Measurements from ENCODE around the gene MEF2C.

Gene MEF2C

DNA sequence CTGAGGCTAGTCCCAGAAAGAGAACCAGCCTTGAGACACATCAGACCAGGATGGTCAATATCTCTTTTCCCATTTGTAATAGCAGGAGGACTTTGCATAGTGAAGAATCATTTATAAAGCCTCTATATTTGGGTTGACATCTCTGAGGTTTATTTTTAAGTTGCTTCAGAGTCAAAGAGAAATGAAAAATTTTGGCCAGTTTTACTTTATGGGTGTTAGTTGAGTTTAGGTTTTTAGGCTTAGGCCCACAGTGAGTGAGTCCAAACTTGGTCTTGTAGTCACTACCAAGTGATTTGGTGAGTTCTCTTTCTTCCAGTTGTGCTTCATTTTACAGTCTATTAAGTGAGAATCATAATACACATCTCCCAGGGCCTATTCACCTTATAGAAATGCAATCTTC lies 5.3 kb upstream of the MEF2C start:
- no peak for DNase-seq

- no peak for DNase-seq
Observed at GRCh38 chr5:88887342-88887741, 4.4 kb upstream of the MEF2C start.

DNA sequence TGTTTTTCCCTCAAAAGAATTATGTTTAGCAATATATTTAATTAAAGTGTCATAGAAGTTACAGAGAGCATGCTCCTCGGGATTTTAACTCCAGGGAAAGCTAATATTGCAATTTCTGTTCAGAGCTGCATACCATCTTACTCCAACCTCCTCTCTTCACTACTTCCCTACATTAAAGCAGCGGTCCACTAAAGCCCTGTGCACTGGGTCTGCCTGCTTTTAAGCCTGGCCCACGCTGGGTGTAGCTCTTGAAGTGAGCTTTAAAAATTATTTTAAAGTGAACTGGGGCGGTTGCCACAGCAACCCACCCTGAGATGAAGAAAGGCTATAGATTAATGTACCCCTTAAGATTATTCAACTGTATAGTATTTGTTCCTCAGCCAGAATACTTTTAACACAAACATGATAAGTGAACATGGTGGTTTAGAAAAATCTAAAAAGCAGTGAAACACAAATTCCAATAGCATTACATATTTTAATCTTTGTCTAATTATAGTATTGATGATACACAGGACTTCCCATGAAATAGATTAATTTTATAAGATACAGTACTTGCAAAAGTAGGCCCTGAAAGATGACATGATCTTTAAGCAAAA lies 3.9 kb upstream of the MEF2C start:
- DNase-seq = no peak

GRCh38 chr5:88886252-88886651 lies 3.3 kb upstream of the MEF2C start:
- DNase-seq = no peak

- no peak for DNase-seq
Observed at GRCh38 chr5:88885002-88885401, 2.0 kb upstream of the MEF2C start.

GRCh38 chr5:88884608-88884877 lies 1.6 kb upstream of the MEF2C start:
- DNase-seq = peak in 1 of 2 experiments; percentile 9

- peak; percentile 40 for DNase-seq
Observed at GRCh38 chr5:88883836-88884607, 1.0 kb upstream of the MEF2C start.

GRCh38 chr5:88882276-88883038 lies 527 bp downstream of the MEF2C start:
- DNase-seq = peak in 1 of 2 experiments; percentile 18

DNA sequence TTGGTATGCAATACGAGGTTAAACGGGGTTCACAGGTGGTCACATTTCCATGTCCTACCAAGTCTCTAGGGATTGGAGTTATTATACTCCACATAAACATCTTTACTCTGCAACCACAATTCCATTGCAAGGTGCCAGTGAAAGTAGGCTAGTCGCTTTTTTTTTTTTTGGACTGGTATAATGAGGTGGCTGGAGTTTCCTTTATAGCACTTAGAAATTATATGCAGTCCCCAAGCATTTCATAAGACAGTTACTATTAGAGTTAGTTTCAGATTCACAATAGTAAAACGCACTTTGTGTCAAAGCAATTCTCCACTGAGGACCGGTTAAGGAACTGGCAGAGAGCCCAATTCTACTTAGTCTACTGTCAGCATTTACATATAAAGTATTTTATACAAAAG lies 1.4 kb downstream of the MEF2C start:
- DNase-seq = no peak

DNA sequence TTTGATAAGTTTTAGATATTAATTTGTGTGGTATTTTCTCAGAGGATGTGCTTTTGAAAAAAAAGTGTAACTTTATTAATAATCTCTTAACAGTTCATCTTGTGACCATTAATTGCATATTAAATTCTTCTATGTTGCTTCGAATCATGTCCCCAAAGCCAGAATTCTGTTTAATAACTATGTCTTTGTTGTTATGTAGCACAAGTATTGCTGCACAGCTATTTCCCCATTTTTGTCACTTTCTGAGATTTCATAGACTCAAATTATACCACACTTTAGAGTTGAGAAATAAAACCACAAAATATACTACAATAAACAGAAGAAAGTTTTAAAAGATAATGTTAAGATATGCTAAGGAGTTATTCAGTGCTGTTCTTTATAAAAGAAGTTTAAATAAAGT lies 2.8 kb downstream of the MEF2C start:
- peak; percentile 48 to 68 for DNase-seq

- no peak for DNase-seq
Observed at GRCh38 chr5:88879724-88880123, 3.3 kb downstream of the MEF2C start.

GRCh38 chr5:88878976-88879375 lies 4.0 kb downstream of the MEF2C start:
- peak; percentile 22 to 30 for DNase-seq

GRCh38 chr5:88877826-88878225 lies 5.2 kb downstream of the MEF2C start:
- no peak for DNase-seq

GRCh38 chr5:88876714-88877113 lies 6.3 kb downstream of the MEF2C start:
- DNase-seq = no peak

DNA sequence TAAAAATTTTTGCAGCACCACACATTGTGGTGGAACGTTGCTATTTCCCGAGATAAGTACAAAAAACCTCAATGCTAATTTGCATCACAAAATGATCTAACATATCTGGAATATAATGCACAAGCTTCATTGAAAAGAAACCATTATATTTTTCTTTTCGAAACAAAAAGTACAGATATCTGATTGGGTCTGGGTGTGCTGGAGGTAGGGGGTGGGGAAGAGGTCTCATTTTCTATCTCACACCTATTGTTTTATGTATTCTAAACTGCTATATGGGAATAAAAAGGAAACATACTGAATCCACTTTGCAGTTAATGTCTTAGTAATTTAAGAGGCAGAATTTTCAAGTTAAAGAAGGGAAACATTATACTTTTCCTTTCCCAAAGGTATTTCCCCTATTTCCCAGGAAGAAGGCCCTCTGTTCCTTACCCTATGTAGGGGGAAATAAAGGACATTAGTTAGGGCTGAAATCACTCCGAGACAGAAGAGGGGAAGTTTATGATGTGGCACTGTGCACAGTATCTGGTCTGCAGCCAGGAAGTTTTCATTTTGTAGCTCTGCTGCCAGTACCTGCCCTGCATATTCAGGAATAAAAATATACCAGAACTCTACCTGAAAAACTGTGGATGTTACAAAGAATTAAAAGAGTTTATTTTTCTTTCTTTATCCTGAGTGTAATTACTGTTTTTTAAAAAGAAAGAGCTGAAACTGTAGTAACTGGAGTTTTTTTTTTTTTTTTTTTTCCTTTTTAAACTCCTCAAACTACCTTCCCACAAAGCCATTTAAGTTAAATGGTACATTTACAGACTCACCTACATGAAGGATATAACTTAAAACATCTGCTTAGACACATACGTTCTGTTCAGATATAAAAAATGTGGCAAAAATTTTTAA lies 7.4 kb downstream of the MEF2C start:
- DNase-seq = peak; percentile 48 to 59

- DNase-seq = no peak
Observed at GRCh38 chr5:88873447-88873846, 9.5 kb downstream of the MEF2C start.

- peak; percentile 19 to 24 for DNase-seq
Observed at GRCh38 chr5:88872971-88873370, 10.0 kb downstream of the MEF2C start.

DNA sequence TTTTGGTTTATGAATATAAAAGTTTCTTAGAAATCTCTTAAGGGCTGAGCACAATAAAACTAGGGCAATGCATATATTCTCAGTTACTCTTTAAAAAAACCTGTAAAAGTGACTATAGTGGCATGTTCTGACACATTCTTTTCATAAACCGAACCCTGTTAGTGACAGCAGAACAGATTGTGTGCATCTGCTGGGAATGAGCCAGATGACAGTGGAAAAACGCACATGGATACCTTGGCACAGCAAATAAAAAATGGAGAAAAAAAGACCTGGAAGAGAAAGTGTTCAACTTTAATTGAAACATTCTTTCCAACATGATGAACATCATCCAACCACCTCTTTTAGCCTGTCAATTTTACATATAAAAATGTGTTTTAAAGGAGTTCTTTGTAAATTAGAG lies 12.7 kb downstream of the MEF2C start:
- no peak for DNase-seq

DNA sequence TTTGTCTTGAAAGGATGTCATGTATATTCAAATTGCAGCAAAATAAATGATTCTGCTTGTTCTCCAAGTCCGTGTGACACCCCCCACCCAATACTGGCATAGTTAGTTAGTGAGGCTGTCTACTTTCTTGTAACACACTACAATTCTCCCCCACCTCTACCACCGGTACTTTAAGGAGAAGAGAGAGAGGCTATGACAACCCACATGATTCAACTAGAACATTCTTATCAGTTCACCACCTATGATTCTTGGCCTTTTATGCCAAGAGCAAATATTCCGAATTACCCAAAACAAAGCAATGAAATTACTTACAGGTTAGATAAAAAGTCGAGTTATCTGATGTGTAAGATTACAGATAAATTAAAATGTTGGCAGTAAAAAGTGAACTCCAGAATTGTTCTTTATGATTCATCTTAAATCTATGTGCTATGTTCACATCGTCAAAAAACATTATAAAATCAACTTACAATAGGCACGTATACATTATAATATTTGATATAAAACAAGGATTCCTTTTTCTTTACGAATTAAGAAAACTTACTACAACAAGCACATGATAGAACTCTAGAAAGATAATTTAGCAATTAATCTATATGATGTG lies 14.4 kb downstream of the MEF2C start:
- no peak for DNase-seq

DNA sequence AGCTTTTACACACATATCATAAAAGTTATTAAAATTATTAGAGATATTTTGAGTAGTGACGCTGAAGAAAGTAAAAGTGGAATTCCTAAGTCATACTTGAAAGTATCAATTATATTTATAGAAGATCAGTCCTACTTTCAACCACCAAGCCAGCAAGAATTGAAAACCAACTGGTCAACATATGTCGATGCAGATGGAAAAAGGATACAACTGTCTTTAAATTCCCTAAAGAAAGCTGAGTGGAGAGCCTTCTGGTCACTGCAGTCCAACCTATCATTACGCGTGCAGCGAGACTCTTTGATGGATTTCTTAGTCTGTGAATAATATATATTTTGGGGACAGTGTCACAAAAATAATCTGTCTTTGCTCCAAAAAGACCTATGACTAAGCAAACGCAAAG lies 15.3 kb downstream of the MEF2C start:
- DNase-seq = no peak

DNA sequence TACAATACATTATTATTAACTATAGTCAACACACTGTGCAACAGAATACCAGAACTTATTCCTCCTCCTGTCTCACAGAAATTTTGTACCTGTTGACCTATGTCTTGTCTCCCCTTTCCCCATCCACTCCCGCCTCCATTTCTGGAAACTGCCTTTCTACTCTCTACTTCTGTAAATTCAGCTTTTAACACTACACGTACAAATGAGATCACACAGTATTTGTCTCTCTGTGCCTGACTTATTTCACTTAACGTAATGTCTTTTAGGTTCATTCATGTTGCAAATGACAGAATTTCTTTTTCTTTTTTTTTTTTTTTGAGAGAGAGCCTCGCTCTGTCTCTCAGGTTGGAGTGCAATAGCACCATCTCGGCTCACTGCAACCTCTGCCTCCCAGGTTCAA lies 19.5 kb downstream of the MEF2C start:
- no peak for DNase-seq

DNA sequence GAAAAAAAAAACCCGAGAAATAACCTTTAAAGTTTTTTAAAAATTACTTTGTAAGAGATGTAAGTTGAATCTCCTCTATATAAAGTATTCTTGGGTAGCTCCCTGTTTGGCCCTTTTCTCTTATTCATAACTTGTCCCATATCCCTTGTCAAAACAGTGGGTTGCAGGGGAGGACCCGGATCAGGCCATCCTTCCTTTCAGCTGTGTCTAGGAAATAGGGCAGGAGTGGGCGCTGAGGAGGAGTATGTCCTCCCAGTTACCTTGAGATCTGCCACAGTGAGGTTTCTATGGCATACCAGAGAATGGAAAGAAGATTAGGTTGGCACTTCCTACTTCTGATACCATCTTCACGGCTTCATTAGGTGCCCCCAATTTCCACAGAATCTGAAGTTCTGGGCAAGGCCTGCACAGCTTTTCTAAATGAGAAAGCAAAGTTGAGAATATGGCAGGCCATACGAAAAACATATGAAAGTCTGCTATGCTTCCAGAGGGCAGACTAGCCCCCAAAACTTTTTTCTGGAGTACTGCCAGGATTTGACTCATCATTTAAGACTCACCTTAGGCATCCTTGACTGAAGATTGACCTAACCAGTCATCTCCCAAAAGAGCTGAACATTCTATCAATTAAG lies 20.3 kb downstream of the MEF2C start:
- no peak for DNase-seq

Measured in AML-193 (cell line).